NCI-H187 (cell line): Measurements from ENCODE around the gene RALGPS1.
"Not testable (repeated sequence)": the region's sequence is repeated elsewhere in the genome, so short reads cannot be mapped to it uniquely, and the experiment has no call there.

Source experiments
- DNase-seq, 2 experiments: peaks; one replicate each; lab custom pipeline; 2025; lab: John Stamatoyannopoulos, UW

Gene RALGPS1

GRCh38 chr9:127159949-127160610 lies 245.5 kb downstream of the RALGPS1 start:
- DNase-seq, result no peak

- no peak for DNase-seq
Observed at GRCh38 chr9:127161081-127161624, 246.6 kb downstream of the RALGPS1 start.

- no peak for DNase-seq
Observed at GRCh38 chr9:127162046-127162863, 247.7 kb downstream of the RALGPS1 start.

DNA sequence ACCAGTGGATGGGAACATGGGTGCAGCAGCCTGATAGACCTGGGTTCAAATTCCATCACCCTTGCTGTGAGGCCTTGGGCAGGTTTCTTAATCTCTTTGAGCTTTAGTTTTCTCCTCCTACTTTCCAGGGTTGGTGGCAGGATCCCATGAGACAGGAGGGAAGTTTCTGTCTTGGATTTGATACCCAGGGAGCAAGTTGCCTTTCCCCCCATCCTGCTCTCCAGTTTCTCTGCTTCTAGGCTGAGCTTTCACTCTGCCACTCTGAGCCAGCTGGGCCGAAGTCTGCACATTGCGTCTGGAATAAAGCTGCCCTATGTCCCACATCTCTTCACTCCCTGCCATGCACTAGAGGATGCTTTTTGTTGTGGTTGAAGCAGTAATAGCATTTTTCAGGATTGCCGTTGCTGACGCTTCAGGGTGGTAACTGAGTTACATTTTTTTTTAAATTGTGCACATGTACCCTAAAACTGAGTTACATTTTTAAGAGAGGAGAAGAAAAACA lies 248.3 kb downstream of the RALGPS1 start:
- no peak for DNase-seq

DNA sequence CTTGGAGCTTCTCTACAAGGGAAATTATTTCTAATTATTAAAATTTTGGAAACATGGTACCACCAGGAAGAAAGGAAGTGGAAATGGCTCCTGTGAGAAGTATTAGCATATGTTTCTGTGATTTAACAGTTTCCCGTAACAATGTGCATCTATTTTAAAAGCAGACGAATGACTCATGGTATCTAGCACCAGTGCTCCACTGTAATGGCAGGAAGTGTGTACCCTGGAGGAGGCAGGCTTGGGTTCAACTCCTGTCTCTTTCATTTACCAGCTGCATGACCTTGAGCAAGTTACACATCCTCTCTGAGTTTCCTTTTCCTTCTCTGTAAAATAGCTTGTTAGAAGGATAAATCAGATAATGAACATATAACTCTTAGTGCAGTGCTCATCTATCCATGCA lies 248.8 kb downstream of the RALGPS1 start:
- no peak for DNase-seq

- no peak for DNase-seq
Observed at GRCh38 chr9:127165116-127165515, 250.5 kb downstream of the RALGPS1 start.

- DNase-seq, result no peak
Observed at GRCh38 chr9:127166111-127166510, 251.5 kb downstream of the RALGPS1 start.

- DNase-seq, result peak; percentile 50 to 55
Observed at GRCh38 chr9:127166651-127167524, 252.3 kb downstream of the RALGPS1 start.

DNA sequence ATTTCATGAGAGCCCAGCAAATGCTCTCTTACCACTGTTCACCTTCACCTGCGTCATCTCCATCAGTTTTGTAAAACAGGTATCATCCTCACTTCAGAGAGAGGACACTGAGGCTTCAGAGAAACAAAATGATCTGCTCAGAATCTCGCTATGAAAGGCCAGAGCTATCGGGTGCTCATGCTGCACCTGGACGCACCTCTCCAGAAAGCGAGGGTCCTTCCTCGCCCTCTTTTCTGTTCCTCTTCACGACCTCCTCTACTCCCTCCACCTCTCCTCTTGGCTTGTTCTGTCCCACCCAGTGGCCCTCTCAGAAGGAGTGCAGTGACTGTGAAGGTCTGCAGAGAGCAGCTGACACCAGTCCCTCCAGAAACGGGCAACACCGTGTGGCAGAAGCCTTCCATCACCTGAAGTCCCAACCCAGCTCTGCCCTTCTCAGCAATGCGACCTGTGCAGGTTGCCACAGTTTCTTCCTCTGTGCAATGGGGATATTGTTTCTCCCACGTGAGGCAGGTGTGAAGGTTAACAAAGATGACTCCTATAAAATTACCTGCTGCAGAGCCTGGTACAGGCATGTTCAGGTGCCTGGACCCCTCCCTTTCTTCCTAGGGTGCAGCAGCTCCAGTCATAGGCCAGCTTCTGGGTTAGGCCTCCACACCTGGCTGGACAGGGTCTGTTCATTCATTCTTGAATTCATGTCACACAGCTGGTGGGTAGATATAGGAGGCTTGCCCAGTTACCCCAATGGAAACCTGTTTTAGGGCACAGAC lies 253.2 kb downstream of the RALGPS1 start:
- no peak for DNase-seq

- DNase-seq, result no peak
Observed at GRCh38 chr9:127168756-127169574, 254.4 kb downstream of the RALGPS1 start.

DNA sequence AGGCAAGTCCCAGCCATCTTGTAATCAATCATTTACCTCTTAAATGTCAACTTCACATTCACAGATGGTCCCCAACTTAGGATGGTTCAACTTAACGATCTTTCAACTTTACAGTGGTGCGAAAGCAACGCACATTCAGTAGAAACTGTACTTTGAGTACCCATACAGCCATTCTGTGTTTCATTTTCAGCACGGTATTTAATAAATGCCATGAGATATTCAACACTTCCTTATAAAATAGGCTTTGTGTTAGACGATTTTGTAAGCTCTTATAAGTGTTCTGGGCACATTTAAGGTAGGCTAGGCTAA lies 254.9 kb downstream of the RALGPS1 start:
- DNase-seq, result no peak

- no peak for DNase-seq
Observed at GRCh38 chr9:127170103-127170502, 255.5 kb downstream of the RALGPS1 start.

DNA sequence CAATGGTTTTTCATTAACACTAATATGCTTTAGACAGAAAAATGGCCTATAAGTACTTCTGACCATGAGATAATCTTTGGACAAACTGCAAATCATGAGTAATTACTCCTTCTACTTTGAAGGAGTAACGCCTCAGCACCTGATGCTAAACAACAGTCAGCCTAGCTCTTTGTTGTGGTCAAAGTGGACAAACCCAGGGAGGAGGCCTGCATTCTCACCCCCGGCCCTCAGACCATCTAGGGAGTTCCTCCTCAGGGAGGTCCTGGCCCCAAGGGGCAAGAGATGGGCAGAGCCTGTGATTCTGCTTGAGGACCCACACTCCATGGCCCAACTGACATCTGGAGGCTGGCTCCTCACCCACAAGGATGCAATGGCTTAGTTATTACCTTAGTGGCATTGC lies 256.1 kb downstream of the RALGPS1 start:
- no peak for DNase-seq

DNA sequence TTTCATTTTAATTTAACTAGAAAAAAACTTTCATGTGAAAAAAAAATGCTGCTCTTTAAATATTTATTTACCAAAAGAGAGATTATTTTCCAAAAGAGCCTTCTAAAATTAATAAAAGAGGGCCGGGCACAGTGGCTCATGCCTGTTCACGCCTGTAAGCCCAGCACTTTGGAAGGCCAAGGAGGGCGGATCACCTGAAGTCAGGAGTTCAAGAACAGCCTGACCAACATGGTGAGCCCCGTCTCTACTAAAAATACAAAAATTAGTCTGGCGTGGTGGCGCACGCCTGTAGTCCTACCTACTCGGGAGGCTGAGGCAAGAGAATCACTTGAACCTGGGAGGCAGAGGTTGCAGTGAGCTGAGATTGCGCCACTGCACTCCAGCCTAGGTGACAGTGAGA lies 256.8 kb downstream of the RALGPS1 start:
- DNase-seq, result not testable (repeated sequence)

- DNase-seq, result no peak
Observed at GRCh38 chr9:127172066-127172707, 257.6 kb downstream of the RALGPS1 start.

- no peak for DNase-seq
Observed at GRCh38 chr9:127173063-127173462, 258.5 kb downstream of the RALGPS1 start.

DNA sequence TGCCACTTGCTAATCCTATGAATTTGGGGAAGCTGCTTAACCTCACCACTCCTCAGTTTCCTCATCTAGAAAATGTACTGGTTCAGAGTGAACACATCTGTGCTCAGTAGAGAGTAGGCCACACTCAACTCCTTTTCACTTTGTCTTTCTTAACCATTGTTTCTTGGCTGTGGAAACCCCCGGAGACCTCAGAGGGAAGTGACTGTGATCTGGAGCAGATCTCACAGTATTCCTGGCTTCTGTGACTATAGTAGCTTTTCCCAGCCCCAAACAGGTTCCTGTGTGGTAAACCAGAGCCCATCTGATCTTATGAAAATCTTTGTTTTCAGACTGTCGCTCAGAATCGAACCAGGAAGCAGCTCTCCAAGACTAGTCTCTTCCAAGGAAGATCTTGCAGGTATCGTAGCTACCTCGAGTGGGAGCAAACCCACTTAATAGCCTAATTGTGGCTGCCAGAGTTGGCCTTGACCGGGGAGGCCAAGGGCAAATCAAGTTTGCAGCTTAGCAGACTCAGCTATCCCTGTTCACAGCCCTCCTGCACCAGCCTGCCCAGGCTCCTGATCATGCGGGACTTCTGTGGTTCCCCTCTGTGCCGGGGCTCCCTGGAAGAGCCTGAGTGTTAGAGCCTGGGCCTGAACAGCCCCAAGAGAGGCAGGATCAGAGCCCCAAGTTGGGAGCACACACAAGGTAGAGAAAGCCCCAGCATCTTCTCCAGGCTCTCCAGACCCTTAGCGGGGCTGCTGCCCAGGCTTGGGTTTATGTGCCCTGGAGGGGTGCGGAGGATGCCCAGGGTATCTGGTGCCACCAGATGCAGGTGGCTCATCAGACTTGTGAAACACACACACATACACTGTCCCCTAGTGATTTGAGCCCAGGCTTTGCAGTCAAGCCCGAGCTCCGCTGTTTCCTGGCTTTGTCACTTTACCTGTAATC lies 260.1 kb downstream of the RALGPS1 start:
- no peak for DNase-seq

- DNase-seq, result no peak
Observed at GRCh38 chr9:127175319-127175715, 260.7 kb downstream of the RALGPS1 start.

DNA sequence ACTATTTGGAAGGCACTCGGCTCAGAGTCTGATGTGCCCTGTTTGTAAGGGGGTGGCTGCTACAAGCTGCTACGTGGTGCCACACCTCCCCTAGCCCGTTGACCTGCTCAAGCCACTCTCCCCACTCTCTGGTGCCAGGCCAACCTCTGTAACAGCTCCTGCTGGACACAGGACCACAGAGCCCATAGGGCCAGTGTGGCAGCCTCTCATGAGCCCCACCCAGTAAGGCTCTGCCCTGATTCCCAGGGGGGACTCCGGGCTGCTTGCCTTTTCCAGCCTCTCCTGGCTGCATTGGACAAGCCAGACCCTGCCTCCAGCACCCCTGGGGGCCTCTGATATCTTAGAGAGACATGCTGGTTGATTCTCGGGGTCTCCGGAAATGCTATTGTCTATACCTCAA lies 261.2 kb downstream of the RALGPS1 start:
- DNase-seq, result no peak
